Fibroblast of lung (primary cell): ENCODE results near the gene UQCC2.

Experiments
- CTCF ChIP-seq, 2 donors: IDR thresholded peaks in 1 of 2; conservative IDR thresholded peaks in 1 of 2; 1 replicate in 1 of 2; 2 replicates in 1 of 2; pipeline ENCODE4 v1.5.1; 2011 to 2012; ENCODE audit warnings: low read length in 2 of 2, control low read depth in 1 of 2, inconsistent platforms in 1 of 2, low read depth in 1 of 2, mild to moderate bottlenecking in 1 of 2
- EZH2 ChIP-seq: IDR thresholded peaks from 2 replicates; pipeline ENCODE4 v1.5.1; 2012; ENCODE audit warnings: low read length, control low read depth, mild to moderate bottlenecking; ENCODE audit errors: missing control alignments

- TF ChIP-seq CTCF (conservative IDR thresholded peaks at IDR 0.05 in 1 of 2, IDR thresholded peaks at IDR 0.05 in 1 of 2; ENCODE audit: low read depth in 1 of 2, low read length in 2 of 2) (no peak), EZH2 (no peak)
These were observed 31.7 kb downstream of the UQCC2 start for GRCh38 chr6:33679761-33680160.
